ENCODE measurements around the gene MCC. TPM values are rescaled to one million over a fixed set of nuclear protein-coding genes. Genes with fewer than 3 reads are reported as not detected.

MCC gene
- total and polyA plus RNA-seq, 2 of the 4 experiments (the other 2 are of a cell fraction) = 5.0 to 20.6 TPM

DNA sequence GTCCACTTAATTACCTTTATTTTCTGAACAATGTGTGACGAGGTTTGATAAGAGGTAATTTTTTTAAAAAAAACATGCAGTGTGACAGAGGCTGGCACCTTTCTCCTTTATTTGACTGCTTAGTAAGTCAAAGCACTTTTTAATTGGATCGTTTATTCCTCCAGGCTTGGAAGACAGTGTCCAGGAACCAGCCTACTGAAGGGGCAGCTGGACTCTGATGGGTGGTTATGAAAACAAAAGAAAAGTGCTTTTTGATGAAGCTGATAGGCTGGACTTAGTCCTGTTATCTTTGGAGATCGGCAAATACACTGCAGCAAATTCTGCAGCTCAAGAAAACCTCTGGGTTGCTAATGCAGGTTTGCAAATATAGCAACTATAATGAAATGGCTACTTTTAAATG is 370.0 kb downstream of the MCC start:
- no TSS peak for BruUV-seq (replicated peaks)
- H2BK5ac ChIP-seq (ENCODE audit: low read depth, low read length, poor library complexity, severe bottlenecking) = no peak overlapping the region
- peaks cover 4% of the 10 kb centered on the region; the same call in 1 of the 2 replicates for H4K20me1 ChIP-seq (ENCODE audit: insufficient read depth, low read length)
- no peak overlapping the region for H3K18ac ChIP-seq (ENCODE audit: low read depth, low read length)
- H2AK5ac ChIP-seq (ENCODE audit: low read depth, low read length) = no peak overlapping the region
- intact Hi-C loops (cut with micrococcal nuclease) = no loop called here
- peaks cover 10% of the 10 kb centered on the region for H3K9me1 ChIP-seq (ENCODE audit: insufficient read depth, low read length)
- H2AK9ac ChIP-seq (replicated peaks; ENCODE audit: low read depth, low read length, poor library complexity) = no peak overlapping the region
- no peak overlapping the region for H4K8ac ChIP-seq (ENCODE audit: low read depth in 2 of 2, low read length in 2 of 2)
- no peak overlapping the region for H3K27ac ChIP-seq (ENCODE audit: insufficient read depth, low read length)
- ChIA-PET POLR2A (ENCODE audit: unreplicated experiment) (no interaction called here), CTCF (interaction anchor here (0.6 kb wide), 1 partner anchor 15 kb away, joined by 3 read pairs; no protein-coding TSS in a partner anchor)
- no peak overlapping the region for H2BK15ac ChIP-seq (ENCODE audit: low read depth, low read length)
- WGBS, 2 experiments (ENCODE audit: extremely low coverage in 2 of 2, insufficient read length in 1 of 2) = no CpG with 5 or more reads among the region's 3 CpGs
- H3K23ac ChIP-seq (ENCODE audit: low read depth, low read length) = no peak overlapping the region
- H2BK20ac ChIP-seq (ENCODE audit: low read depth, low read length) = no peak overlapping the region
- dilution Hi-C loops (cut with HindIII; ENCODE audit: low sequenced_read_pairs, unreplicated experiment) = no loop called here
- H4K5ac ChIP-seq (ENCODE audit: low read depth, low read length) = no peak overlapping the region
- H3K4me3 ChIP-seq (ENCODE audit: insufficient read depth, low read depth, low read length) = no peak overlapping the region
- H3K9me3 ChIP-seq (ENCODE audit: control insufficient read depth, insufficient read depth, low read length) = no peaks in the 10 kb centered on the region; the same call in 1 of the 2 replicates
- DNase-seq (no peak), ATAC-seq (ENCODE audit: low read depth) (no peak)
- peaks cover 16% of the 10 kb centered on the region for H3K36me3 ChIP-seq (ENCODE audit: control insufficient read depth, insufficient read depth, low read length)
- H4K91ac ChIP-seq (ENCODE audit: insufficient read depth, low read depth, low read length) = no peak overlapping the region
- no peak overlapping the region for H3K9ac ChIP-seq (ENCODE audit: low read depth, low read length)
- H3K4me2 ChIP-seq (ENCODE audit: low read depth, low read length) = no peak overlapping the region
- TF ChIP-seq POLR2A (IDR thresholded peaks at IDR 0.05; ENCODE audit: low read depth, low read length) (no peak), MAZ (IDR thresholded peaks at IDR 0.05; ENCODE audit: borderline replicate concordance, low read depth, low read length) (no peak), USF2 (IDR thresholded peaks at IDR 0.05; ENCODE audit: low read depth, low read length) (no peak), RAD21 (IDR thresholded peaks at IDR 0.05; ENCODE audit: low read length) (no peak), RCOR1 (IDR thresholded peaks at IDR 0.05; ENCODE audit: insufficient replicate concordance, low read length) (no peak), NFE2L2 (IDR thresholded peaks at IDR 0.05; ENCODE audit: low read depth, low read length) (no peak), MXI1 (IDR thresholded peaks at IDR 0.05; ENCODE audit: borderline replicate concordance, low read depth, low read length) (no peak), FOS (IDR thresholded peaks at IDR 0.05; ENCODE audit: low read depth, low read length) (no peak), CHD1 (IDR thresholded peaks at IDR 0.05; ENCODE audit: low read depth, low read length) (no peak)
- TF ChIP-seq, protein P1, sequence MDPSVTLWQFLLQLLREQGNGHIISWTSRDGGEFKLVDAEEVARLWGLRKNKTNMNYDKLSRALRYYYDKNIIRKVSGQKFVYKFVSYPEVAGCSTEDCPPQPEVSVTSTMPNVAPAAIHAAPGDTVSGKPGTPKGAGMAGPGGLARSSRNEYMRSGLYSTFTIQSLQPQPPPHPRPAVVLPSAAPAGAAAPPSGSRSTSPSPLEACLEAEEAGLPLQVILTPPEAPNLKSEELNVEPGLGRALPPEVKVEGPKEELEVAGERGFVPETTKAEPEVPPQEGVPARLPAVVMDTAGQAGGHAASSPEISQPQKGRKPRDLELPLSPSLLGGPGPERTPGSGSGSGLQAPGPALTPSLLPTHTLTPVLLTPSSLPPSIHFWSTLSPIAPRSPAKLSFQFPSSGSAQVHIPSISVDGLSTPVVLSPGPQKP (IDR thresholded peaks at IDR 0.05; ENCODE audit: borderline replicate concordance, low read depth, low read length) = no peak
- peaks cover 3 to 9% of the 10 kb centered on the region in 2 experiments; a peak in 3 of 4 replicates for H3K79me1 ChIP-seq (ENCODE audit: low read depth in 1 of 2, low read length in 2 of 2)
- no peak overlapping the region for H3K56ac ChIP-seq (ENCODE audit: extremely low read depth, insufficient read depth, low read length)
- no peak overlapping the region for H3K14ac ChIP-seq (replicated peaks; ENCODE audit: low read depth, low read length)
- H2AFZ ChIP-seq (replicated peaks; ENCODE audit: low read length, poor library complexity) = no peak overlapping the region
- no peaks in the 10 kb centered on the region for H3K27me3 ChIP-seq (ENCODE audit: control insufficient read depth, insufficient read depth, low read length)
- peaks cover 18% of the 10 kb centered on the region for H3K4me1 ChIP-seq (ENCODE audit: control insufficient read depth, insufficient read depth, low read length)
- no peak overlapping the region for H3K4ac ChIP-seq (ENCODE audit: low read depth, low read length)
- in situ Hi-C loops (cut with MboI; ENCODE audit: low sequenced_read_pairs) = no loop called here
- no peak overlapping the region for H2BK120ac ChIP-seq (ENCODE audit: low read depth, low read length)
